DMS 273 (cell line): ENCODE measurements around the gene SCG5.
A peak's percentile ranks its signal among the peaks of the same experiment; 100 is the strongest.

ENCODE experiments used
- DNase-seq: peaks from one replicate; lab custom pipeline; 2025; ENCODE audit not compliant: unreplicated experiment; lab: John Stamatoyannopoulos, UW

The SCG5 gene

DNA sequence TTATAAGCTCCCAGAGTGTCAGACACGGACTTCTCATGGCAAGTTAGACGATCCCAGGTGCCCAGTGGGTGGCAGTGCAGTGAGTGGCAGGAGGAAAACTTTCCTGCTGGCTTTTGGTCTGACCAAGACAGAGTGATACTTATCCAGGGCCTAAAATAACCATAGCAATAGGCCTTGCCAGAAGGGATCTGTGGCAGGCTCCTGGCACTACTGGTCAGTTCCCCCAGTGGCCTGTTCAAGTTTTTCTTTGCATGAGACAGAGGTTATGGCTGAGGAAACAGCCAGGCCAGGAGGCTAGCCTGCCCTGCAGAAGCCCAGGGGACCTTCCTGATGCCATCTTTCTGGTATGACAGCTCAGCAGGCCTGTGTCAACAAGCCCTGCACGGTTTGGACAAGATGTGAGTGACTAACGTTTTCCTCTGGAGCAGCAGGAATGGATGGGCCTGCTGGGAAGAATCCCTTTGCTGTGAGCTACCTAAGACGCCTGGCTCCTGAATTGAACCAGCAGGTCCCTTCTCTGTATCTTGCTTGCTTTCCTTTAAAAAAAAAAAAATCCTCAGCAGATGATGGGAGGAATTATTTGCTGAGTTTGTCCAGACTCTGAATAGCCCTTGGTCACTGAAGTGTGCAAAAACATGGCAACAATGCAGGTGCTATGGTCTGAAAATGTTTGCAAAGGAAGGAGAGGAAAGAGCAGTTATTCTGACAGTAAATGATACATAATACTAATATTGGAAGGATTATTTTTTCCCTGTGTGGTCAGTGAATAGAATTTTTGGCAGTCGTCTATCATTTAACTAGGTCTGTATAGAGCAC lies 18.0 kb downstream of the SCG5 start:
- DNase-seq: no peak

DNA sequence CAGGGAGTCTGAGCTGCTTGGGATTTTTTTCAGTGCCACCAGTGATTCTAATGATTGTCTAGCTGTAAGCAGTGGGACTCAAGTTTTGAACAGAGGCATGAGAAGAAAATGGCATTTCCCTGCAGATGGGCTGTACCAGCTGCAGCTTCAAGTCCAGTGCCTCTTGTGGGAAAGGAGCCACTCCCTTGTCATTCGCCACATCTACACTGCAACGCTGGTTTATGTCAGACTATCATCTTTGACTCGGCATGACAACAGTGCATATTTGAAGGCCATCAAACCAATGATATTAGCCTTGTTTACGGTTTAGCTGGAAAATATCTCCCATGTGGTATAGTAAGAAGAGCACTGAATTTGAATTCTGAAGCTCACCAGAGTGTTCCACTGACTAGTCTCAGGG lies 22.2 kb downstream of the SCG5 start:
- no peak for DNase-seq

DNA sequence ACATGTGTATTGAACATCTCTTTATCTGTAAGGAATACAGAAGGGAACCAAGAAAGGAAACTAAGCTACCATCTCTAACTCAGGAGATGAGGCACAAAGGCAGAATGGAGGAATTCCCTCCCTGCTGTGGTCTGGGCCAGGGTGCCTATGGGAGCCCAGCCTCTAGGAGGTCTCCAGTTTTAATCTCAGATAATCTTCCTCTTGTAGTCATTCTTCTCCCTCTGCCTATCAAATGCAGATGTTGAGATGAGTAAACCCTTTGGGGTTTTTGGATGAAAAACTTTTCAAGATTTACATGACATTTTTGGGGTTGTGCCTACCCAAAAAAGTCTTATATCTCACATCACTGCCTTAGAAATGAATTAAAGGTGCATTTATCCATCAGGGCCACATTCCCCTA lies 23.3 kb downstream of the SCG5 start:
- no peak for DNase-seq

DNA sequence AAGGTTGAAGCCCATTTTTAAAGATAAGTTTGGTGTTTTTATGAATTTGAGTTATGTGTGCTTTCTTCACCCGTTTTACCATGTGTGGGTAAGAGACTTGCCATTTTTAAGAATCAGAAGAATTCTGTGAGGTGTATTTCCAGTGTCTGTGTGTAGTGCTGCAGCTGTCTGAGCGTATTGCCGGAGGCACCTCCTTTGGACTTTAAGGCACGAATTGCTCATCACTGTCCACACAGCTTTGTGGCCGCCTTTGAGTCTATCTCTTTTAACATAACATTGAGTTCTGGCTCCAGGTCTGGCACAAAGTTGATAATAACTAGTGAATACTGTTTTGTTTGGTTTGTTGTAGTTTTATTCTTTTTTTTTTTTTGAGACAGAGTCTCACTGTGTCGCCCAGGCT lies 25.8 kb downstream of the SCG5 start:
- DNase-seq: no peak

DNA sequence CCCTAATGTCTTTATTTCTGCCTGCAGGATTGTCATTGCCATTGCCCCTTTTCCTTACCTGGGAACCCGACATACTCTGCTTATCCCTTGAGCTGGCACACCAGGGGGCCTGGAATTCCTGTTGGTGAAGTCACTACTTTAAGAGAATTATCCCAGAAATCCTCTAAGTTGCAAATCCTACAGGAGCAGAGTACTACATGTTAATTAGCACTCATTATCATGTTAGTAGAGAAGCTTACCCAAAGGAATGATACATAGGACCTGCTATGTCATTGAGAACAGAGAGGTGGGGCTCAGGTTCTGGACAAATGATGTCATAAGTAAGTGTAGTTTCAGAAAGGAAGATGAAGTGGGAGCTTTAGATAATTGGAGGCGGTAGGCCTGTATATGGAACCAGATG lies 27.4 kb downstream of the SCG5 start:
- DNase-seq: no peak

DNA sequence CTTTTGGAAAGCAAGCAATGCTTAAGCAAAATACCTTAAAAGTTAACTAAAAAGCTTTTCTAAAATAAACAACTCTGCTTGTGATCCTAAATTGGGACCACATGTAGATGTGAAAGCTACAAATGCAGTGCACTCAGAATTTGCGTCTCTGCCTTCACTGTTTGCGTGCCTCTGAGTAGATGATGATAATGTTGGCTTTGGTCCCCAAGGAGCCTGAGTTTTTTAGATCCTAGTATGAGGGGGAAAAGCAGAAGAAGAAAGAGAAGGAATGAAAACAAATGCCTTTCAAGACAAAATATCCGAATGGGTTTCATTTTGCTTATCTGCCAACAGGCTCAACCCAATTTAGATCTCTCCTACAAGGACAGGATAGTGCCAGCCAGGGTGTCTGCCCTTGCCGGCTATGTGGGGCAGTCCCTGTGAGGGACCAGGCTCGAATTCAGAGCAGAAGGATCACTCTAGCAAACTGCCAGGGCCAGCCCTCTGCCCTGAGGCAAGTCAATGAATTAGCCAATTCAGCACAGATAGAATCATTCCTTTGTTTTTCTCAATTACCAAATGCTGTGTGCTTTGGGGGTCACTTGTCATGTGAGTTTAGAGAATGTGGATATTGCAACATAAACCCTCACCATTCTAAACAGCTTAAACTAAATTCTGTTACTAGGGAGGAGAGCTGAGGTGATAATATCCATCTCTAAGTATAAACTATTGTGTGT lies 28.5 kb downstream of the SCG5 start:
- DNase-seq: no peak

DNA sequence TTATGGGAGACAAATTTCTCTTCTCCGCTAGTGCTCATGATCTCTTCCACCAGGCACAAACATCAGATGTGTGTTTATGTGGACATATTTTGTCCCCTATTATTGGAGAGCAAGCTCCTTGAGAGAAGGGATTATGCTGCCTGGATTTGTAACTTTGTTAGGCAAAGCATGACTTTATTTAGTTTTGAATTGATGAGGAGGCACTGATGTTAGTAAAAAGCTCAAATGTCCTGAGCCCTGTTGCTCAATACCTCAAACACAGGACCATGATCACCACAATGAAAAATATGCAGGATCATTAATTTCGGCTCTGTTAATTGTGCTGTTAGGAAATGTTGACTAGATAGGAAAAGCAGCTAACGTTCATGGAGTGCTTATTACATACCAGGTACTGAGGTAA lies 29.1 kb downstream of the SCG5 start:
- no peak for DNase-seq

DNA sequence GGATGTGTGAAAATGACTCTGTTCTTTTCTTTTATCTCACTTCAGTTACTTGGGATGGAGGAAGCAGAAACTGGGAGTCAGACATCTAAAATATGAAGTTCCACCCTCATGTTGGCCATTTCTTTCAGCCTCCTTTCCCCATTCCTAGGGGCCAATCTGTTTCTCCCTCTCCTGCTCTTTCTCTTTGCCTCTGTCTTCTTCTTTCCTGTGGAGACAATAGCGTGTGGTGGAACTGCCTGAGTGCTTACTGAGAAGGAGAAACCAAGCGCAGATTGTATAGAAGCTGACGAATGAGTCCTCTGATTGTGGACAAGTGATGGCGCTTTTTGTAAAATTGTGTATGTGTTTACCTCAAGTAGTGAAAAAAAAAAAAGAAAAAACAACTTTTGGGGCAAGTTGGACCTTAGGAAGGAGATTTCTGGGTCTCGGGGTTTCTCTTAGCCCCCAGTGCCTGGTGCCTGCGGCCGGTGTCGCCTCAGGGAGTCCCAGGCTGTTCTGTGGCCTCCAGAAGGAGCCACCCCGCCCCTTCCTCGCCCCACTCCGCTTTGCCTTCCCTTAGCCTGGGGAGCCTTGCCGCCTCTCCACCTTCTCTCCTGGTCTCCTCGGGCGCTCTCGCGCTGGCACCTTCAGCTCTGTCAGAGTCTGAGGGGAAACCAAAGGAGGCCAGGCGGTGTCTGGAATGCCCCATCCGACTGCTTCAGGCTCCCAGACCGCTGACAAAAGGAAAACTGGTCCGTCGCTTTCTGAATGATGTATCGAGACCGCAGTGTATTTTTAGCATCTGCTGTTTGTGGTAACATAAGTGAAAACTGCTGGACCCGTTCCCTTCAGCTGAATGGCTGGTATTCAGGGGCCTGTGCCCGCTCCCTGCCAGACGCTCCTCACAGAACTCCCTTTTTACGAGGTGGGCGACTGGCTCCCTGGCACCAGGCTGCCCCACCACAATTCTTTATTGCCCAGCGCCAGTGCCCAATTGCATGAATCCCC lies 30.1 kb downstream of the SCG5 start:
- no peak for DNase-seq

DNA sequence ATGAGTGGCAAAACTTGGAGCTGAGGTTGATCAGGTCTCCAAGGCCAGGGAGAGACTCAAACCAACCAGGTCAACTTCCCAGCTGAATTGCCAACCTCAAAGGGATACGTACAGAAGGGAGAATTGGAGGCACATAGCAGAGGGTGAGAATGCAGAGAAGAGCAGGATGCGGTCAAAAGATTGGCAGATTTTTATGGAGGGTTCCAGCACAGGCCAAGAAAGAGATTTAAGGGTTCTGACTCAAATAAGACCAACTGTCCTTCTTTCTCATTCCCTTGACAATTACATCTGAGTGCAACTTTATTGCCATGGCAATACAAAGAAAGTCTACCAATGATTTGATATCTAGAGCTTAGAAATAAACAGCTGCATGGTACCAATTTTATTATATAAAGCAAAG lies 33.2 kb downstream of the SCG5 start:
- DNase-seq: no peak

DNA sequence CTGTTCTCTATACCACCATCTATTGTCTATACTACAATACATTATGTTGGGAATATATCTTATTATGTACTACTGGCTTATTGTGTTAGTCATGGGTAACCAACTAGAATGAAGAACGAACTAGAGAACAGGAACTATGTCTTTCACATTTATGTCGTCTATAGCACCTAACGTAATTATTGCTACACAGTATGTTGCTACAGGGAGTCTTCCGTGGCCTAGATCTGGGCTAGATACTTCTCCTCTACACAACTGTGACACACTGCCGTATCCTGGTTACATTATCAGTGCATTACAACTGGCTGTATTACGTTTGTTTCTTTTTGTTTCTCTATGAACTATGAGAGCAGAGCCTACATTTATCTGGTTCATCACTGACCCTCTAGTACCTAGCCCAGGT lies 34.0 kb downstream of the SCG5 start:
- no peak for DNase-seq

DNA sequence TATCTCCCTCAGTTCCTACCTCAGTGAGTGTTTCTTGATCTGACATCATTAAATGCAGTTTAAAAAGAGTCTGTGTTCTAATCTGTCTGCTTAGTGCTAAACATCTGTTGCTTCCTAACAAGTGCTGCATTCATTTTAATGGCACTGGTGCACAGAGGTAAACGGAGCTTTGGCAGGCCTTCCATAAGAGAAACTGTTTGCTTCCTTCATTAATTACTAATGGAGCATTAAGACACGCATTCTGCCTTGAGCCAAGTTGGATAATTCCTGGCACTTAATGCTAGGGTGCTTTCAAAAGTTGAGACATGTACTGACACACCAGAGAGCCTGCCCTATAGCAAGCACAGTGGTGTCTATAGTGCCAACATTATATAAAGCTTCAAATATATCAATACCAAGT lies 34.7 kb downstream of the SCG5 start:
- DNase-seq: peak; percentile 18

DNA sequence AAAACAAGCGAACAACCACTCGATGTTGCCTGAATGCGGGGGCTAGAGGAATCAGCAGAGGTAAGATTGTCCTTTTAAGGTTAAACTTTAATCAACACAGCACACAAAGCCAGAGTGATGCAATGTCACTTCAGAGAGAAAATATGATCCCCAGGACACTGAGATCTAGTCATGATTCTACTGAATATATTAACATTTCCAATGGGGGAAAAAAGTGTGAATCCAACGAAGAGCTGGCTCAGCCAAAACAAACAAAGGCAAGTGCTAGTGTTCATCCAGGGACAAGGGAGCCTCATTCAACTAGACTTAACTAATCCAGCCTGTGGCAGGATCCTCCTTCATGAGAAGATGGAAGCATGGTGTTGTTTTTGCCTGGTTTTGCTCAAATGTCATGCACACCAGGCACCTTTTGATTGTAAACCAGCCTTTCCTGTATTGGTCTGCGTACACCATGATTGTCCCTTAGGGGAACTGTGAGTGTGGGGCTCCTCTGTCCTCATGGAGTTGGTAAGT lies 35.8 kb downstream of the SCG5 start:
- peak; percentile 15 for DNase-seq

DNA sequence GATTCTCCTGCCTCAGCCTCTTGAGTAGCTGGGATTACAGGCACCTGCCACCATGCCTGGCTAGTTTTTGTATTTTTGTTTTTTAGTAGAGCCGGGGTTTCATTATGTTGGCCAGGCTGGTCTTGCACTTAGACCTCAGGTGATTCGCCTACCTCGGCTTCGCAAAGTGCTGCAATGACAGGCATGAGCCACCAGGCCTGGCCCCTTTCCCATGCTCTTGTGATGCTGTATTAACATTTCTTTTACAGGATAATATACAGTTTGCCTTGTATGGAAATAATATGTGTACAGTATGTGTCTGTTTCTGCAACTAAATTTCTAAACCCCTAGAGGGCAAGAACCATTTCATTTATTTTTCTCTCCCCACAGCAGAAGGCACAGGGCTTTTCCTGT lies 37.8 kb downstream of the SCG5 start:
- DNase-seq: peak; percentile 3

DNA sequence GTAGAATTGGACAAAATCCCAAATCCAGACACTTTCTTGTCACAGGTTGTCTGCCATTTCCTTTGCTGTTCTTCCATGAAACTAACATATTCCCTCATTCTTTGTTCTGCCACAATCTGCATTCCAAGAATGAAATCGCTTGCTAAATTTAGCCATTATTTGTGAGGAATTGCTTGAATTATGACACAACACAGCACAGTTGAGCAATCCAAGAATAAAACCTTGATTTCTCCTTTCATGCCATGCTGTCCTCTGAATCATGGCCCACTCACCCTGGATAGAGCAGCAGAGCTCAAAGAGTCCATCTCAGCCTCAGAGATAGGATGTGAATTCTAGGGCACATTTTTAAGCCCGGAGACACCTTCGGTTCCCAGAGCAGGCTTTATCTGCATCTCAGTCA lies 41.1 kb downstream of the SCG5 start:
- no peak for DNase-seq

DNA sequence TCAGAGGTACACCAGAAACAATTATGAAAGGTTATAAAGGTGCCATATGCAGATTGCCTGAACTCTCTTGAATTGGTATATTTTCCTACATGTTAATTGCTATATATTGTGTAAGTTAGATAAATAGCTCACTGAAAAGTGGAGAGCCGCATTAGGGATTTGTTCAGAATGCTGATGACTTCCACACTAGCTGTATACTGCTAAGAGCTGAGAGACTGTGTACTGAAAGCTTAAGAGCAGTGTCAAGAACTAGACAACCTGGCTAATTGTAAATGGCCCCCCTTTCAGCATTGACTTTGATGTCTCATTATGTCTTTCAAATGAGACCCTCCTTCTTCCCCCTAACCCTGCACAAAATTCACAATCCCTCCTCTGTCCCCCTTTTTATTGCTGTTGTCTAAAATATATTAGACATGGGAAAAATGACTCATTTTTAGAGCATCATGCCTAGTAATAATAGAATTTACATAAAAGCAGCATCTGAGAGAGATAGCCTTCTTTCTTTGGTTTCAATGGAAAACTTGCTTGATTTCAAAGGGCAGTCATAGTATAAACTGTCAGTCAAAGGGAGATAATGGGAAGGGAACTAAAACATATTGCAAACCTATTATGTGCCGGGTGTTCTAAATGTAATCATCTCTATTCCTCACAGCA lies 41.6 kb downstream of the SCG5 start:
- no peak for DNase-seq

DNA sequence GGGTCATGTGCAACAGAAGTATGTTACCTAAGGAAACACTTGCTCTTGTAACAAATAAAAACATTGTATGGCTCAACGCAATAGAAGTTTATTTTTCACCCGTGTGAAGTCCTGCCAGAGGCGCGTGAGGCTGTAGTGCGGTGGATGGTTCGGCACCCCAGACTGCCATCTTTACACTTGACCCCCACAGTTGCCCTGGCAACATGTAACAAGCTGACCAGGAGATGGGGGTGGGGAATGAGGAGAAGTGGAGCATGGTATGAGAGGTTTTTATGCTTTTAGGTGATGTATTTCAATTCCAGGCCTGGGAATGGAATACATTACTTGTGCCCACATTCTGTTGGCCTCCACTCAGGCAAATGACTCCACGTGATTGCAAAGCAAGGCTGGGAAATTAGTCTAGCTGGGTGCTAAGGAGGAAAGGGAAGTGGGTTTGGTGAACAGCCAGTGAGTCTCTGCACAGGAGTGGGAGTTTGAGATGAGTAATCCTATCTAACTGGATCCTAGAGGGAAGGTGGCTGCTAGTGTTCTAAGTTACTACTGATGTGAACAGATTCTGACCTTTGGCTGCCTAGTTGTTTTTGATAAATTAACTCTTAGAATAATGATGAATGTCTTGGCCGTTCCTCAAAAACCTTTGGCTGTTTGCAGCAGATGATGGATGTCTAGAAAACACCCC lies 42.5 kb downstream of the SCG5 start:
- no peak for DNase-seq

DNA sequence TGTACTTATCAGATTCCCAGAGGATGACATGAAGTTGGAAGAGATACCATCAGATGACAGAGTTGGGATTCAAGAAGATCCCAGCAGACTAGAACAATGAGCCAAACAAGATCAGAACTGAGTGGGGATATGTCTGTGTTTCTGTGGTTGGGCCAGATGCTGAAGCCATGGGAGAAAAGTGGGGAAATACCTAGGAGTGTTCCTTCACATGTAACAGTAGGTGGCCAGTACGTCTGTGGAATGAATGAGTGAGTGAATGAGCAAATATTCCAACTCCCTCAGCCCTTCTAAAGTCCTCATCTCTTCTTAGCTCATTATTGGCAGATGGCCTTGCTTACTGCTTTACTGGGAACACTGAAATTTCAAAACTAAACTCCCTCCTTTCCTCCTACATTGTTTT lies 44.1 kb downstream of the SCG5 start:
- no peak for DNase-seq

DNA sequence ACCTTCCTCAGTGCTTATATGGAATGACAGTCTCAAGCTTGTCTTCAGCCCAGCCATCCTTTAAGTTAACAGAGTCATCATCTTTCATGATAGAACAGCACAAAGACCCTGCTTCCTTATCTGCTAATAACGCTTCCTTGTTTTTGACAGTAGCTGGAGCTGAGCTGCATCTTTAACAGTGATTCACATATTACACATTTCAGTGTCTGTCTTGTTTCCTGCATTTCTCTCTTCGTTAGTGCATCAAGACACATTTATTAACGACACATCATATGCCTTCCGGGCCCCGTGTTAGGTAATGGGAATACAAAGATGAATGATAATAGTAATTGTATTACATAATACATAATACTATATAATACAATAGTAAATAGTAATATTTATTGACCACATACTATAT lies 46.0 kb downstream of the SCG5 start:
- no peak for DNase-seq

DNA sequence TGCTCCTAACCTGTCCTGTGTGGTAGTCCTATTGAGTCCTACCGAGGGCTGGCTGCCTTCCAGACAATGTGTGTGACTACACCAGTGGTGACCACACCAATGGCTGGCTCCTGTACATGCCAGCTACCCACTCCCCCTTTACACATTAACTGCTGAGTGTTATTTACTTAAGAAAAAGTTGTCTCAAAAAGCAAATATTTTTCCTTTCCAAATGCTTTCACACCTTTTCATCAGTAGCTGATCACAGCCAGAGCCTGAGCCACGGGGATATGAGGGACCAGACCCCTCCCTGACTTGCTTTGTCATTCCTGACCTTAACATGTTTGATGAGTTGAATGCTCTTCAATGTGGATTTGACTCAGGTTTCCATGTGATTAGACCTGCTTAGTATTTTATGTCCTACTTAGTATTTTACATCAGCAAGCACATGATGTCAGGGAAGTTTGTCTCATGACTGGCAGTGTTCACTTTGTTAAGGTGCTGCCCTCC lies 46.7 kb downstream of the SCG5 start:
- no peak for DNase-seq
